Measurements from ENCODE around the gene VSX2. TPM values are rescaled to one million over a fixed set of nuclear protein-coding genes. Genes with fewer than 3 reads are reported as not detected.

Gene VSX2
- total RNA-seq, 2 experiments from 2014 or later = not detected

GRCh38 chr14:74249433-74250375 is 10.5 kb downstream of the VSX2 start:
- intact Hi-C loops (cut with micrococcal nuclease) = loop anchor here (5.0 kb wide), 2 partner anchors 232 to 422 kb away; partner anchors contain the start of genes BBOF1 and ENTPD5
- Mint-ChIP-seq H3K4me3 (no peak overlapping the region), H3K4me1 (ENCODE audit: low read depth) (peaks cover 6% of the 10 kb centered on the region), H3K9me3 (no peaks in the 10 kb centered on the region), H3K27me3 (ENCODE audit: low read depth) (peaks cover 26% of the 10 kb centered on the region), H3K36me3 (ENCODE audit: low read depth) (no peaks in the 10 kb centered on the region), H3K27ac (no peak overlapping the region)
- CTCF ChIA-PET = interaction anchor here (0.5 to 1.4 kb wide), 8 partner anchors 26 to 335 kb away, joined by 3 read pairs; no protein-coding TSS in a partner anchor
- no peak for DNase-seq

GRCh38 chr14:74255281-74255680 is 16.0 kb downstream of the VSX2 start:
- no peak overlapping the region for H3K4me3 Mint-ChIP-seq
- peaks cover 4% of the 10 kb centered on the region for H3K27me3 Mint-ChIP-seq (ENCODE audit: low read depth)
- H3K4me1 Mint-ChIP-seq (ENCODE audit: low read depth) = peaks cover 12% of the 10 kb centered on the region
- no peak overlapping the region for H3K27ac Mint-ChIP-seq
- no peak for DNase-seq
- no peaks in the 10 kb centered on the region for H3K9me3 Mint-ChIP-seq
- intact Hi-C loops (cut with micrococcal nuclease) = no loop called here
- CTCF ChIA-PET = interaction anchor here (2.1 kb wide), 1 partner anchor 8 kb away, joined by 11 read pairs; no protein-coding TSS in a partner anchor
- H3K36me3 Mint-ChIP-seq (ENCODE audit: low read depth) = no peaks in the 10 kb centered on the region

- Mint-ChIP-seq H3K4me3 (peak overlapping the region; percentile 72), H3K27ac (no peak overlapping the region), H3K9me3 (no peaks in the 10 kb centered on the region), H3K36me3 (ENCODE audit: low read depth) (no peaks in the 10 kb centered on the region), H3K27me3 (ENCODE audit: low read depth) (no peaks in the 10 kb centered on the region), H3K4me1 (ENCODE audit: low read depth) (peaks cover 7% of the 10 kb centered on the region)
- peak; percentile 63 for DNase-seq
- CTCF ChIA-PET = interaction anchor here (0.6 to 2.1 kb wide), 22 partner anchors 9 to 207 kb away, joined by 3 to 11 read pairs (median 4); partner anchors contain the start of gene VSX2
- intact Hi-C loops (cut with micrococcal nuclease) = loop anchor here (1.0 kb wide), 2 partner anchors 45 to 173 kb away; partner anchors contain the start of genes ABCD4, ALDH6A1 and LIN52
These were observed 18.1 kb downstream of the VSX2 start for GRCh38 chr14:74257078-74257940.

GRCh38 chr14:74257941-74258763 is 18.9 kb downstream of the VSX2 start:
- H3K4me3 Mint-ChIP-seq = peak overlapping the region; percentile 72
- intact Hi-C loops (cut with micrococcal nuclease) = loop anchor here (1.0 kb wide), 2 partner anchors 44 to 174 kb away; partner anchors contain the start of genes ABCD4, ALDH6A1 and LIN52
- H3K9me3 Mint-ChIP-seq = no peaks in the 10 kb centered on the region
- no peaks in the 10 kb centered on the region for H3K36me3 Mint-ChIP-seq (ENCODE audit: low read depth)
- H3K27ac Mint-ChIP-seq = no peak overlapping the region
- H3K4me1 Mint-ChIP-seq (ENCODE audit: low read depth) = peaks cover 7% of the 10 kb centered on the region
- H3K27me3 Mint-ChIP-seq (ENCODE audit: low read depth) = no peaks in the 10 kb centered on the region
- CTCF ChIA-PET = interaction anchor here (0.7 to 2.0 kb wide), 9 partner anchors 9 to 59 kb away, joined by 3 to 8 read pairs (median 4); partner anchors contain the start of gene VSX2
- DNase-seq = no peak

GRCh38 chr14:74258764-74259035 is 19.5 kb downstream of the VSX2 start:
- H3K9me3 Mint-ChIP-seq = no peaks in the 10 kb centered on the region
- CTCF ChIA-PET = interaction anchor here (0.6 to 1.6 kb wide), 3 partner anchors 8 to 17 kb away, joined by 3 to 5 read pairs (median 5); no protein-coding TSS in a partner anchor
- no peak for DNase-seq
- no peak overlapping the region for H3K4me3 Mint-ChIP-seq
- H3K27me3 Mint-ChIP-seq (ENCODE audit: low read depth) = no peaks in the 10 kb centered on the region
- intact Hi-C loops (cut with micrococcal nuclease) = no loop called here
- H3K27ac Mint-ChIP-seq = no peak overlapping the region
- H3K4me1 Mint-ChIP-seq (ENCODE audit: low read depth) = peaks cover 7% of the 10 kb centered on the region
- no peaks in the 10 kb centered on the region for H3K36me3 Mint-ChIP-seq (ENCODE audit: low read depth)

GRCh38 chr14:74259513-74259912 is 20.3 kb downstream of the VSX2 start:
- H3K27ac Mint-ChIP-seq = no peak overlapping the region
- no peaks in the 10 kb centered on the region for H3K36me3 Mint-ChIP-seq (ENCODE audit: low read depth)
- CTCF ChIA-PET = interaction anchor here (0.6 kb wide), 2 partner anchors 11 to 18 kb away, joined by 3 to 5 read pairs; no protein-coding TSS in a partner anchor

GRCh38 chr14:74260525-74261233 is 21.4 kb downstream of the VSX2 start:
- intact Hi-C loops (cut with micrococcal nuclease) = no loop called here
- H3K4me1 Mint-ChIP-seq (ENCODE audit: low read depth) = peaks cover 7% of the 10 kb centered on the region
- no peaks in the 10 kb centered on the region for H3K9me3 Mint-ChIP-seq
- no peak overlapping the region for H3K4me3 Mint-ChIP-seq
- H3K36me3 Mint-ChIP-seq (ENCODE audit: low read depth) = no peaks in the 10 kb centered on the region
- DNase-seq = no peak
- CTCF ChIA-PET = interaction anchor here (1.6 kb wide), 1 partner anchor 10 kb away, joined by 5 read pairs; no protein-coding TSS in a partner anchor
- H3K27me3 Mint-ChIP-seq (ENCODE audit: low read depth) = no peaks in the 10 kb centered on the region
- no peak overlapping the region for H3K27ac Mint-ChIP-seq

More at GRCh38 chr14:74259513-74259912, 20.3 kb downstream of the VSX2 start:
- Mint-ChIP-seq H3K4me1 (ENCODE audit: low read depth) (peaks cover 7% of the 10 kb centered on the region), H3K4me3 (no peak overlapping the region), H3K27me3 (ENCODE audit: low read depth) (no peaks in the 10 kb centered on the region), H3K9me3 (no peaks in the 10 kb centered on the region)
- DNase-seq = no peak
- intact Hi-C loops (cut with micrococcal nuclease) = no loop called here

- no peak for DNase-seq
- H3K27me3 Mint-ChIP-seq (ENCODE audit: low read depth) = no peaks in the 10 kb centered on the region
- H3K9me3 Mint-ChIP-seq = no peaks in the 10 kb centered on the region
- H3K36me3 Mint-ChIP-seq (ENCODE audit: low read depth) = no peaks in the 10 kb centered on the region
- H3K4me3 Mint-ChIP-seq = no peak overlapping the region
- intact Hi-C loops (cut with micrococcal nuclease) = no loop called here
- no peak overlapping the region for H3K27ac Mint-ChIP-seq
- CTCF ChIA-PET = interaction anchor here (1.6 kb wide), 1 partner anchor 10 kb away, joined by 5 read pairs; no protein-coding TSS in a partner anchor
- H3K4me1 Mint-ChIP-seq (ENCODE audit: low read depth) = peaks cover 7% of the 10 kb centered on the region
These were observed 22.0 kb downstream of the VSX2 start for GRCh38 chr14:74261288-74261687.

- peaks cover 3% of the 10 kb centered on the region for H3K4me1 Mint-ChIP-seq (ENCODE audit: low read depth)
- intact Hi-C loops (cut with micrococcal nuclease) = no loop called here
- H3K9me3 Mint-ChIP-seq = no peaks in the 10 kb centered on the region
- no peak overlapping the region for H3K4me3 Mint-ChIP-seq
- CTCF ChIA-PET = no interaction called here
- H3K36me3 Mint-ChIP-seq (ENCODE audit: low read depth) = no peaks in the 10 kb centered on the region
- H3K27ac Mint-ChIP-seq = no peak overlapping the region
- H3K27me3 Mint-ChIP-seq (ENCODE audit: low read depth) = no peaks in the 10 kb centered on the region
- no peak for DNase-seq
These were observed 22.8 kb downstream of the VSX2 start for GRCh38 chr14:74262076-74262475.

- no peaks in the 10 kb centered on the region for H3K4me1 Mint-ChIP-seq (ENCODE audit: low read depth)
- no peaks in the 10 kb centered on the region for H3K27me3 Mint-ChIP-seq (ENCODE audit: low read depth)
- no peak overlapping the region for H3K4me3 Mint-ChIP-seq
- DNase-seq = no peak
- H3K9me3 Mint-ChIP-seq = no peaks in the 10 kb centered on the region
- no peak overlapping the region for H3K27ac Mint-ChIP-seq
- intact Hi-C loops (cut with micrococcal nuclease) = no loop called here
- CTCF ChIA-PET = interaction anchor here (0.5 kb wide), 1 partner anchor 692 kb away, joined by 3 read pairs; no protein-coding TSS in a partner anchor
- H3K36me3 Mint-ChIP-seq (ENCODE audit: low read depth) = no peaks in the 10 kb centered on the region
These were observed 23.9 kb downstream of the VSX2 start for GRCh38 chr14:74263181-74263580.

GRCh38 chr14:74263921-74264320 is 24.7 kb downstream of the VSX2 start:
- DNase-seq = no peak
- H3K27ac Mint-ChIP-seq = no peak overlapping the region
- no peak overlapping the region for H3K4me3 Mint-ChIP-seq
- H3K4me1 Mint-ChIP-seq (ENCODE audit: low read depth) = no peaks in the 10 kb centered on the region
- intact Hi-C loops (cut with micrococcal nuclease) = no loop called here
- H3K36me3 Mint-ChIP-seq (ENCODE audit: low read depth) = no peaks in the 10 kb centered on the region
- CTCF ChIA-PET = no interaction called here
- no peaks in the 10 kb centered on the region for H3K27me3 Mint-ChIP-seq (ENCODE audit: low read depth)
- no peaks in the 10 kb centered on the region for H3K9me3 Mint-ChIP-seq
